A549 (cell line): ENCODE measurements around the gene ATXN7L1. TPM values are rescaled to one million over a fixed set of nuclear protein-coding genes. Genes with fewer than 3 reads are reported as not detected.

Experiments used
- ATAC-seq, 2 experiments: fragments of 200-7000 bp in 1 of 2; fragments of >200 bp in 1 of 2; cut with Nextera tagmentation in 1 of 2; cut with Tn5 transposase in 1 of 2; 3 replicates each; pipeline versions ENCODE4 v1.8.0 to v1.9.1; 2018 to 2020; ENCODE audit warnings: mild to moderate bottlenecking in 1 of 2, moderate library complexity in 1 of 2
- CTCF ChIA-PET: fragments of 300-600 bp; sonication (Branson Sonifier 250); formaldehyde crosslinking; extraction: SDS; loops from one replicate; lab custom pipeline; 2021; ENCODE audit warnings: antibody characterized with exemption, inconsistent platforms; lab: Yijun Ruan, JAX
- POLR2A ChIA-PET: fragments of 350-600 bp; formaldehyde crosslinking; extraction: SDS; loops from one replicate; lab custom pipeline; 2021; ENCODE audit warnings: antibody characterized with exemption, inconsistent platforms; lab: Yijun Ruan, JAX
- DNase-seq, 2 experiments: peaks; one replicate each; pipeline versions ENCODE4 v3.0.0 to v3.0.0-alpha.2; 2011 to 2016; ENCODE audit warnings: low read depth in 1 of 2, low spot score in 1 of 2
- FAIRE-seq: peaks from 2 replicates; lab custom pipeline; 2011; peaks lifted over from hg19 to GRCh38; lab: Jason Lieb, UNC
- H3K27ac ChIP-seq, 2 experiments: fragments of >200 bp; sonication (Bioruptor Twin); formaldehyde crosslinking; 3 replicates each; pipeline ENCODE4 v1.5.1; 2016 to 2017
- H3K4me1 ChIP-seq: fragments of >200 bp; sonication (Bioruptor Twin); formaldehyde crosslinking; 3 replicates; pipeline ENCODE4 v1.6.1; 2016
- H3K4me2 ChIP-seq: fragments of >200 bp; sonication (Bioruptor Twin); formaldehyde crosslinking; 3 replicates; pipeline ENCODE4 v1.6.1; 2016
- H3K4me3 ChIP-seq: fragments of >200 bp; sonication (Bioruptor Twin); formaldehyde crosslinking; 3 replicates; pipeline ENCODE4 v1.5.1; 2016
- H3K9me3 ChIP-seq: fragments of >200 bp; sonication (Bioruptor Twin); formaldehyde crosslinking; 3 replicates; pipeline ENCODE4 v1.6.1; 2016
- ATOH8 ChIP-seq: fragments of 250-450 bp; sonication (Bioruptor Pico); IDR thresholded peaks from 2 replicates; pipeline ENCODE4 v1.5.0; 2020; ENCODE audit warnings: low read depth, mild to moderate bottlenecking, moderate library complexity
- BHLHE40 ChIP-seq: IDR thresholded peaks from 2 replicates; pipeline ENCODE4 v1.6.1; 2012; ENCODE audit warnings: low read depth, low read length, inconsistent platforms
- CBX2 ChIP-seq: fragments of 200-600 bp; sonication (generic); IDR thresholded peaks from 2 replicates; pipeline ENCODE4 v1.6.1; 2016; ENCODE audit warnings: low read depth, mild to moderate bottlenecking, borderline replicate concordance
- CBX8 ChIP-seq: fragments of 200-600 bp; sonication (generic); IDR thresholded peaks from 2 replicates; pipeline ENCODE4 v1.6.1; 2016
- CEBPB ChIP-seq, 2 experiments: fragments of >200 bp in 1 of 2; sonication (Bioruptor Twin) in 1 of 2; formaldehyde crosslinking in 1 of 2; IDR thresholded peaks; 2 replicates each; pipeline ENCODE4 v1.6.1; 2012 to 2016
- E2F6 ChIP-seq: IDR thresholded peaks from 2 replicates; pipeline ENCODE4 v1.6.1; 2012; ENCODE audit warnings: low read depth, borderline replicate concordance
- ELK1 ChIP-seq: fragments of 150-350 bp; IDR thresholded peaks from 2 replicates; pipeline ENCODE4 v1.6.1; 2014; ENCODE audit warnings: low read depth, mild to moderate bottlenecking, low read length
- EP300 ChIP-seq, 2 experiments: fragments of >200 bp; sonication (Bioruptor Twin); formaldehyde crosslinking; IDR thresholded peaks; 2 replicates in 1 of 2; 3 replicates in 1 of 2; pipeline ENCODE4 v1.6.1; 2016 to 2017
- FOSB ChIP-seq: fragments of 250-450 bp; sonication (Bioruptor Pico); IDR thresholded peaks from 2 replicates; pipeline ENCODE4 v1.5.0; 2020; ENCODE audit warnings: mild to moderate bottlenecking, moderate library complexity
- FOXS1 ChIP-seq: fragments of 250-450 bp; sonication (Bioruptor Pico); IDR thresholded peaks from 2 replicates; pipeline ENCODE4 v1.5.0; 2020; ENCODE audit warnings: mild to moderate bottlenecking, moderate library complexity
- GATA3 ChIP-seq: IDR thresholded peaks from 2 replicates; pipeline ENCODE4 v1.6.1; 2012; ENCODE audit warnings: borderline replicate concordance
- HDAC2 ChIP-seq: fragments of 200-600 bp; sonication (generic); IDR thresholded peaks from 2 replicates; pipeline ENCODE4 v1.6.1; 2016
- HES2 ChIP-seq: fragments of >200 bp; sonication (Bioruptor Twin); formaldehyde crosslinking; IDR thresholded peaks from 2 replicates; pipeline ENCODE4 v1.6.1; 2016
- HEYL ChIP-seq: fragments of 250-450 bp; sonication (Bioruptor Pico); IDR thresholded peaks from 2 replicates; pipeline ENCODE4 v1.8.0; 2021; ENCODE audit warnings: mild to moderate bottlenecking, moderate library complexity
- HMGXB4 ChIP-seq: fragments of 250-450 bp; sonication (Bioruptor Pico); IDR thresholded peaks from 2 replicates; pipeline ENCODE4 v1.5.0; 2021; ENCODE audit warnings: mild to moderate bottlenecking, moderate library complexity, borderline replicate concordance
- HOXB13 ChIP-seq: fragments of 250-450 bp; sonication (Bioruptor Pico); IDR thresholded peaks from 2 replicates; pipeline ENCODE4 v1.5.0; 2020; ENCODE audit warnings: low read depth, mild to moderate bottlenecking, moderate library complexity
- JUNB ChIP-seq: fragments of >200 bp; sonication (Bioruptor Twin); formaldehyde crosslinking; IDR thresholded peaks from 2 replicates; pipeline ENCODE4 v1.6.1; 2016
- MAFK ChIP-seq: fragments of 450-650 bp; IDR thresholded peaks from 2 replicates; pipeline ENCODE4 v1.6.1; 2014; ENCODE audit not compliant: partially characterized antibody
- PHF8 ChIP-seq: fragments of 200-600 bp; sonication (generic); IDR thresholded peaks from 2 replicates; pipeline ENCODE4 v1.6.1; 2016; ENCODE audit warnings: low read depth, mild to moderate bottlenecking, antibody characterized with exemption, moderate library complexity, borderline replicate concordance
- POLR2A ChIP-seq: IDR thresholded peaks from 2 replicates; pipeline ENCODE4 v1.6.1; 2012; ENCODE audit warnings: mild to moderate bottlenecking, low read length
- RAD21 ChIP-seq, 2 experiments: fragments of >200 bp in 1 of 2; sonication (Bioruptor Twin) in 1 of 2; formaldehyde crosslinking in 1 of 2; IDR thresholded peaks in 1 of 2; conservative IDR thresholded peaks in 1 of 2; 2 replicates in 1 of 2; 3 replicates in 1 of 2; pipeline ENCODE4 v1.6.1; 2012 to 2018; ENCODE audit warnings: inconsistent platforms in 1 of 2
- REST ChIP-seq: fragments of 200-600 bp; sonication (generic); IDR thresholded peaks from 2 replicates; pipeline ENCODE4 v1.6.1; 2016; ENCODE audit warnings: antibody characterized with exemption, mild to moderate bottlenecking, moderate library complexity
- RNF2 ChIP-seq: fragments of 200-600 bp; sonication (generic); IDR thresholded peaks from 2 replicates; pipeline ENCODE4 v1.6.1; 2016; ENCODE audit warnings: low read depth, mild to moderate bottlenecking, antibody characterized with exemption, moderate library complexity, borderline replicate concordance
- SMC3 ChIP-seq: fragments of >200 bp; sonication (Bioruptor Twin); formaldehyde crosslinking; IDR thresholded peaks from 3 replicates; pipeline ENCODE4 v1.6.1; 2018; ENCODE audit warnings: inconsistent platforms
- TP53 ChIP-seq: fragments of 250-450 bp; sonication (Bioruptor Pico); IDR thresholded peaks from 2 replicates; pipeline ENCODE4 v1.5.0; 2021; ENCODE audit warnings: mild to moderate bottlenecking, moderate library complexity
- USF2 ChIP-seq: fragments of 450-650 bp; IDR thresholded peaks from 2 replicates; pipeline ENCODE4 v1.6.1; 2014; ENCODE audit warnings: antibody characterized with exemption
- ZC3H11A ChIP-seq: fragments of 450-650 bp; IDR thresholded peaks from 2 replicates; pipeline ENCODE4 v1.6.1; 2014; ENCODE audit warnings: antibody characterized with exemption, mild to moderate bottlenecking
- ZSCAN20 ChIP-seq: fragments of 250-450 bp; sonication (Bioruptor Pico); IDR thresholded peaks from 2 replicates; pipeline ENCODE4 v1.8.0; 2022; ENCODE audit warnings: mild to moderate bottlenecking, moderate library complexity
- WGBS: methylation state at CpG from one replicate; pipeline ENCODE4 v1.1.6; 2017; ENCODE audit errors: missing lambda C conversion rate; 5-methylcytosine and 5-hydroxymethylcytosine counted together
- polyA plus RNA-seq, 4 experiments: library from polyadenylated mRNA; depleted of rRNA in 3 of 4; stranded (reverse); fragments of >200 nt; fragmentation: RNase III in 1 of 4; extraction: RNeasy Plus Mini Kit Qiagen cat#74134 plus additional on column Dnase treatment in 1 of 4; gene quantifications; 2 replicates in 3 of 4; 3 replicates in 1 of 4; pipeline ENCODE4 v1.2.3, GENCODE V29; 2011 to 2017

The ATXN7L1 gene
- polyA plus RNA-seq, 2 of the 4 experiments (the other 2 are of a cell fraction), result 4.5 to 5.7 TPM

- TF ChIP-seq ELK1 (no peak), E2F6 (no peak)
Measured at GRCh38 chr7:105831302-105831620, 45.1 kb downstream of the ATXN7L1 start (continued).

- peak; percentile 91 to 93 for DNase-seq
- Histone ChIP-seq H3K4me1 (peaks cover 47% of the 10 kb centered on the region), H3K27ac (peak overlapping the region; percentile 58 to 79; a peak in 5 of 6 replicates), H3K9me3 (no peaks in the 10 kb centered on the region), H3K4me2 (peak overlapping the region; percentile 68), H3K4me3 (no peak overlapping the region)
- 37% methylated on average over 6 of the region's 6 CpGs for WGBS
- POLR2A ChIA-PET, result no interaction called here
- FAIRE-seq, result peak; percentile 65
- CTCF ChIA-PET, result interaction anchor here (1.5 to 2.6 kb wide), 4 partner anchors 14 to 66 kb away, joined by 3 to 8 read pairs (median 6); partner anchors contain the start of gene ATXN7L1
- ATAC-seq, result peak; percentile 96
- TF ChIP-seq SMC3 (peak; percentile 28; the same call in 1 of the 3 replicates), CBX2 (no peak), FOSB (CRISPR knock-in tag) (no peak), HMGXB4 (CRISPR knock-in tag) (no peak), HEYL (CRISPR knock-in tag) (no peak), GATA3 (peak; percentile 96), BHLHE40 (no peak), RNF2 (no peak), REST (no peak), EP300 (IDR thresholded peaks at IDR 0.05) (peak in 1 of 2 experiments; percentile 75; a peak in 3 of 5 replicates), ZSCAN20 (CRISPR knock-in tag) (no peak), E2F6 (no peak), HDAC2 (no peak), PHF8 (no peak), CEBPB (IDR thresholded peaks at IDR 0.05) (peak in 1 of 2 experiments; percentile 61; a peak in 1 of 4 replicates), HES2 (no peak), HOXB13 (CRISPR knock-in tag) (no peak), MAFK (no peak), ZC3H11A (no peak), CBX8 (no peak), ATOH8 (no peak), FOXS1 (CRISPR knock-in tag) (no peak; the same call in 1 of the 2 replicates), TP53 (no peak), POLR2A (no peak), USF2 (no peak), JUNB (peak; percentile 97), RAD21 (conservative IDR thresholded peaks at IDR 0.05 in 1 of 2, IDR thresholded peaks at IDR 0.05 in 1 of 2) (peak; percentile 32 to 34; a peak in 2 of 5 replicates)
Measured at GRCh38 chr7:105830405-105831301, 45.7 kb downstream of the ATXN7L1 start.
